ENCODE measurements around the gene KLF7.
"Not testable (repeated sequence)": the region's sequence is repeated elsewhere in the genome, so short reads cannot be mapped to it uniquely, and the experiment has no call there.

KLF7 gene

GRCh38 chr2:207041279-207041678, 124.5 kb downstream of the KLF7 start:
- DNase-seq (ENCODE audit: extremely low spot score, insufficient read length, low read depth): no peak
- no peak for FAIRE-seq

GRCh38 chr2:207040696-207041095, 125.1 kb downstream of the KLF7 start:
- FAIRE-seq: no peak
- no peak for DNase-seq (ENCODE audit: extremely low spot score, insufficient read length, low read depth)

- FAIRE-seq: no peak
Measured at GRCh38 chr2:207039225-207039624, 126.5 kb downstream of the KLF7 start.

GRCh38 chr2:207038299-207038698, 127.4 kb downstream of the KLF7 start:
- FAIRE-seq (no peak), DNase-seq (ENCODE audit: extremely low spot score, insufficient read length, low read depth) (no peak)

More at GRCh38 chr2:207039225-207039624, 126.5 kb downstream of the KLF7 start:
- DNase-seq (ENCODE audit: extremely low spot score, insufficient read length, low read depth): no peak

- no peak for FAIRE-seq
- DNase-seq (ENCODE audit: extremely low spot score, insufficient read length, low read depth): no peak
Measured at GRCh38 chr2:207037896-207038295, 127.9 kb downstream of the KLF7 start.

- DNase-seq (ENCODE audit: extremely low spot score, insufficient read length, low read depth); FAIRE-seq: not testable (repeated sequence)
Measured at GRCh38 chr2:207037023-207037422, 128.7 kb downstream of the KLF7 start.

GRCh38 chr2:207035875-207036274, 129.9 kb downstream of the KLF7 start:
- FAIRE-seq (no peak), DNase-seq (ENCODE audit: extremely low spot score, insufficient read length, low read depth) (no peak)

DNA sequence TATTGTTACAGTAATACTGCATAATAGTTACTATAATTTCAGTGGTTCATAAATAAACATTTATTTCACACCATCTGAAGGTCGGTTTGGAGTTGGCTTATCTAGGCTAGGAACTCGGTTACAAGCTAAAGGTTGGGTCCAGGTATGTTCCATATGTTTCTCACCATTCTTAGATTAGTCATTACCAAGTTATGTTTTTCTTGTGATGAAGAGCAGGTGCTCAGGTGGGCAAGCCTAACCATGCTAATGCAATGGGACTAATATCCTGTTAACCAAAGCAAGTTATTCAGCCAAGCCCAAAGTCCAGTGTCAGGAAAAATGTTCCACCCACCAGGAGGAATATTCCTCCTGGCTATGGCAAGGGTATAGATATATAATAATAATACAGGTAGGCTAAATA, 133.3 kb downstream of the KLF7 start:
- FAIRE-seq: no peak

More for the DNA sequence above, 133.3 kb downstream of the KLF7 start:
- DNase-seq (ENCODE audit: extremely low spot score, insufficient read length, low read depth): no peak

All from GM18507 (cell line).